NCI-H345 treated with DMSO at 0.1 percent for 48 hours (cell line): Measurements from ENCODE around the gene BSPH1.
"Not testable (repeated sequence)": the region's sequence is repeated elsewhere in the genome, so short reads cannot be mapped to it uniquely, and the experiment has no call there.

Source experiments
- DNase-seq: peaks from one replicate; lab custom pipeline; 2025; ENCODE audit not compliant: unreplicated experiment; lab: John Stamatoyannopoulos, UW

Gene BSPH1, protein sequence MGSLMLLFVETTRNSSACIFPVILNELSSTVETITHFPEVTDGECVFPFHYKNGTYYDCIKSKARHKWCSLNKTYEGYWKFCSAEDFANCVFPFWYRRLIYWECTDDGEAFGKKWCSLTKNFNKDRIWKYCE

DNA sequence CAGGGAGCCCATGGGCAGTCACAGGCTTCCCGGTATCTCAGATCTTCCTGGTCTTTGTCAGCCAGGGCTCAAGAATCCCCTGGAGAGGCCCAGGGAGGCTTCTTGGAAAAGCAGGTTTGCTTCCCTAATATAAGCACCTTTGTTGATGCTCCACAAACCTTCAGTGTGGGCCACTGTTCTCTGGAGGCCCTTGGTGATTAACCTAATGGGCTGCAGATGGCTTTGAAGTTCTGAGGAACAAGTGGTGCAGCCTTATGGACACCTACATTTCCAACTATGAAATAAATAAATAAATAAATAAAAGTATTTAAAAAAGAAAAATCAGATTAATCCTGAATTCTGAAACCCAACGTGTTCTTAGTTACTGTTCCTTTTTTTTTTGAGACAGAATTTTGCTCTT is at the start of gene BSPH1:
Gene BSPH1, minus strand, starts transcription at position 101 of the 400 bp plus-strand sequence. Its CDS starts 89 bp downstream, at position 12.
- no peak for DNase-seq

GRCh38 chr19:48036765-48037164 is 44.8 kb upstream of the BSPH1 start:
- DNase-seq = no peak

GRCh38 chr19:48033604-48034003 is 41.6 kb upstream of the BSPH1 start:
- no peak for DNase-seq

GRCh38 chr19:48030073-48030472 is 38.1 kb upstream of the BSPH1 start:
- DNase-seq = no peak

DNA sequence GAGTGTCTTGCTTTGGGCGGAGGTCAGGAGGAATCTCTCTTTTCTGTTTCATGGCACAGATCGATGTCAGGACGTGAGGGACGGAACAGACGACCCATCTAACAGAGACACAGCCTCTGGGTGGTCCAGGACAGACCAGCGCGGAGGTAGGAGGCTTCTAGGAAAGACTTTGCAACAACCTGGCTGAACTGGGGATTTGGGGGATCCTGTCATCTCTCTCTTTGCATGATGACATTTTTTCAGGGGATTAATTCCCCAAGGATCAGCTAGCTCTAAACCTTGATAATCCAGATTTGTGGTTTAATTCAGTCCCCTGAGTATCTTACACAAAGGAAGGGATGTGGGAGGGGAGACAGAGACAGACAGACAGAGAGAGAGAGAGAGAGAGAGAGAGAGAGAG is 37.5 kb upstream of the BSPH1 start:
- DNase-seq = no peak

DNA sequence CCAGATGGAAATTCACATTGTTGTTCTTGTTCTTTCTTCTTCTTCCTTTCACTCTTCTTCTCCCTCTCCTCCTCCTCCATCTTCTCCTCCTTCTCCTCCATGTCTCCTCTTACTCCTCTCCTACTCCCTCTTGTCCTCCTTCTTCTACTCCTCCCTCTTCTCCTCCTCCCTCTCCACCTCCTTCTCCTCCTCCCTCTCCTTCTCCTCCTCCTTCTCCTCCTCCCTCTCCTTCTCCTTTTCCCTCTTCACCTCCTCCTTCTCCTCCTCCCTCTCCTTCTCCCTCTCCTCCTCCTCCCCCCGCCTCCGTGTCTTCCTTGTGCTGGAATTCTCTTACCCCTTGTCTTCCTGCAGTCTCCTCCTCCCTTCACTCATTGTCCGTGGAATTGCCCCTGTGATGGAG is 33.5 kb upstream of the BSPH1 start:
- no peak for DNase-seq

- no peak for DNase-seq
Measured at GRCh38 chr19:48023518-48023917, 31.5 kb upstream of the BSPH1 start.

GRCh38 chr19:48023011-48023410 is 31.0 kb upstream of the BSPH1 start:
- DNase-seq = no peak

- no peak for DNase-seq
Measured at GRCh38 chr19:48020686-48021085, 28.7 kb upstream of the BSPH1 start.

- DNase-seq = no peak
Measured at GRCh38 chr19:48010932-48011758, 19.2 kb upstream of the BSPH1 start.

GRCh38 chr19:48006762-48007161 is 14.8 kb upstream of the BSPH1 start:
- no peak for DNase-seq

DNA sequence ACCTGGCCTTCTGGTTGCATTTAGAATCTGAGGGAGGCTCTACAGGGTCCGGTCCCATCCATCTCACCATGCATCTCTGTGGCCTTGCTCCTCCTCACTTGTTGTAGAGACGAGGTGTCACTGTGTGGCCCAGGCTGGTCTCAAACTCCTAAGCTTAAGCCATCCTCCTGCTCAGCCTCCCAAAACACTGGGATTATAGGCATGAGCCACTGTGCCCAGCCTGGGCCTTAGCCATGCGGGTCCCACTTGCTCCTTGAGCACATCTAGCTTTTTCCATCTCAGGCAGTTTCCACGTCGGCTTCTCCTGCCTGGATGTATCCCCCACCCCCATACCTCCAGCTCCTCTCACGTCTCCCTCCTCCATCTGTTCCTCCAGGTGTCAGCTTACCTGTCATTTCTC is 12.3 kb upstream of the BSPH1 start:
- no peak for DNase-seq

DNA sequence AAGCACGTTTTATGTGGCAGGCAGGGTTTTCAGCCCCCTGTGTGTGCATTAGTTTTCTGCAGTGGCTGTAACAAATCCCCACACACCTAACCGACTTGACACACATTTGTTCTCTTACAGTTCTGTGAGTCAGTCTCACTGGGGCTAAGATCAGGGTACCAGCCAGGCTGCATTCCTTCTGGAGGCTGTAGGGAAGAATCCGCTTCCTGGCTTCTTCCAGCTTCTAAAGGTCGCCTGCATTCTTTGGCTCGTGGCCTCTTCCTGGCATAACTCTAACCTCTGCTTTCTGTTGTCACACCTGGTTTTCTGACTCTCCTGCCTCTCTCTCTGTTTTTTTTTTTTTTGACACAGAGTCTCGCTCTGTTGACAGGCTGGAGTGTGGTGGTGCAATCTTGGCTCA is 8.9 kb upstream of the BSPH1 start:
- no peak for DNase-seq

DNA sequence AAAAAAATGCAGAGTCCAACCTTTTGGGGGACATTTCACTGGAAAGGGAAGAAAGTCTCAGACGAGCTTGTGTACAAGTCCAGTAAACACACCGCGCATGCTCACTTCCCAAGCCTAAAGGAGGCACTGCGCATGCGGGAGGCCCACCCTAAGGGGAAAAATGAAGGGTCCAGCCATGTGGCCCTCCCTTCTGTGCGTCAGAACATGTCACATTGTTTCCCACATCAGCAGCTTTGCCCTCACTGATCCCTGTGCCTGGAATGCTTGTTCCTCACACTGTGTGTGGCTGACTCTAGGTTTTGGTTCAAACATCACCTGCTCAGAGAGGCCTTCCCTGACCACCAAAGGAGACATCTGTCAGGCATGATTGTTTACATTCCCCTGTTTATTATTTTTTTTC is 6.8 kb upstream of the BSPH1 start:
- no peak for DNase-seq

DNA sequence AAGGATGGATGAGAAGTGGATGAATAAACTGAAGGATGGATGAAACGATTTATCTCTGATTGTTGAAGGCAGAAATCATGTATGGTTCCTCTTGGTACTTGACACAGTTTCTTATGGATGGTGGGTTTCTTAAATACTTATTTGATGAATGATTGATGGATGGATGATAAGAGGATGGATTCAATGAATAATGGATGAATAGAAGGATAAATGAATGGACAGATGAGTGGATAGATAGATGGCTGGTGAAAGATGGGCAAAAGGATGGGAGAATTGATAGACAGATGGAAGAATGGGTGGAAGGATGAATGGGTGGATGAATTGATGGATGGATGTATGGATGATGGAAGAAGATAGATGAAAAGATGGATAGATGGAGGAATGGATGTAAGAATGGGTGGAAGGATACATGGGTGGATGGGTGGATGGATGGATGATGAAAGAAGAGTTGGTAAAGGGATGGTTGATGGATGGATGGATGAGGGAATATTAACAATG is 4.3 kb upstream of the BSPH1 start:
- DNase-seq = no peak

GRCh38 chr19:47994209-47994802 is 2.3 kb upstream of the BSPH1 start, which contains the start of gene ELSPBP1:
Gene ELSPBP1 (plus strand): TSS chr19:47994632. CDS start chr19:48008668, 14,036 bp downstream.
- no peak for DNase-seq

GRCh38 chr19:47991191-47991808 is 670 bp downstream of the BSPH1 start:
- no peak for DNase-seq

GRCh38 chr19:47973529-47973928 is 18.4 kb downstream of the BSPH1 start:
- DNase-seq = no peak

GRCh38 chr19:47955936-47956335 is 36.0 kb downstream of the BSPH1 start:
- DNase-seq = not testable (repeated sequence)

DNA sequence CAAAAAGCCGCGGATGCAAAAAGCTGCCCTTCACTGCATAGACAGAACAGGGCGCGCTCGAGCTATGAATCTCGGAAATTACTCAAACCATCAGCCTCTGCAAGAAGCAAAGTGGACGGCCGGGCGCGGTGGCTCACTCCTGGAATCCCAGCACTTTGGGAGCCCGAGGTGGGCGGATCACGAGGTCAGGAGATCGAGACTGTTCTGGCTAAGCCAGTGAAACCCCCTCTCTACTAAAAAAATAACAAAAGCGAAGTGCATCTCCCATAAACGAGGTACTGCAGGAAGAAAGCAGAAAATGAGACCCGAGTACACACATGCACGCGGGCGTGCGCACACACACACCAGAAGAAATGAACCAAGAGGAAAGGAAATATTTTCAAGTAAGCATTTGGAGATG is 39.8 kb downstream of the BSPH1 start:
- DNase-seq = not testable (repeated sequence)

GRCh38 chr19:47949852-47950521 is 42.0 kb downstream of the BSPH1 start:
- not testable (repeated sequence) for DNase-seq
